HepG2 (cell line): ENCODE data around the gene INTS1. TPM values are rescaled to one million over a fixed set of nuclear protein-coding genes. Genes with fewer than 3 reads are reported as not detected.

Source experiments
- EP300 ChIP-seq, 3 experiments: sonication (generic) in 1 of 3; formaldehyde crosslinking in 1 of 3; IDR thresholded peaks; 2 replicates each; pipeline versions ENCODE4 v1.5.1 to v1.6.1; 2011 to 2020; ENCODE audit warnings: low read depth in 2 of 3, low read length in 2 of 3, borderline replicate concordance in 1 of 3, improper control_type of control experiment in 1 of 3, mild to moderate bottlenecking in 1 of 3, missing genetic modification reagents in 1 of 3, moderate library complexity in 1 of 3
- KAT8 ChIP-seq: IDR thresholded peaks from 2 replicates; pipeline ENCODE4 v1.6.1; 2016; ENCODE audit warnings: missing genetic modification reagents, missing compliant biosample characterization
- LCORL ChIP-seq, 2 experiments: fragments of 450-650 bp in 1 of 2; sonication (generic) in 1 of 2; formaldehyde crosslinking in 1 of 2; IDR thresholded peaks; 2 replicates each; pipeline versions ENCODE4 v1.5.0 to v1.6.1; 2017 to 2020; ENCODE audit warnings: antibody characterized with exemption in 1 of 2, missing genetic modification reagents in 1 of 2
- MED13 ChIP-seq: sonication (generic); formaldehyde crosslinking; IDR thresholded peaks from 2 replicates; pipeline ENCODE4 v1.5.0; 2020; ENCODE audit warnings: missing genetic modification reagents
- MLXIP ChIP-seq: sonication (generic); formaldehyde crosslinking; IDR thresholded peaks from 2 replicates; pipeline ENCODE4 v1.9.0; 2021; ENCODE audit warnings: missing genetic modification reagents, borderline replicate concordance
- PHF20 ChIP-seq: sonication (generic); formaldehyde crosslinking; IDR thresholded peaks from 2 replicates; pipeline ENCODE4 v1.5.0; 2020; ENCODE audit warnings: mild to moderate bottlenecking, missing genetic modification reagents
- PLSCR1 ChIP-seq: sonication (generic); formaldehyde crosslinking; IDR thresholded peaks from 2 replicates; pipeline ENCODE4 v1.5.0; 2020; ENCODE audit warnings: missing genetic modification reagents, mild to moderate bottlenecking, borderline replicate concordance
- PRDM15 ChIP-seq: sonication (generic); formaldehyde crosslinking; IDR thresholded peaks from 2 replicates; pipeline ENCODE4 v1.4.0; 2020; ENCODE audit warnings: missing genetic modification reagents
- THAP11 ChIP-seq: IDR thresholded peaks from 2 replicates; pipeline ENCODE4 v1.6.1; 2016; ENCODE audit warnings: missing biosample characterization, missing genetic modification reagents
- USF2 ChIP-seq, 2 experiments: sonication (generic) in 1 of 2; formaldehyde crosslinking in 1 of 2; IDR thresholded peaks; 2 replicates each; pipeline versions ENCODE4 v1.5.1 to v1.6.1; 2011 to 2020; ENCODE audit warnings: borderline replicate concordance in 1 of 2, low read depth in 1 of 2, low read length in 1 of 2, mild to moderate bottlenecking in 1 of 2, missing genetic modification reagents in 1 of 2, moderate library complexity in 1 of 2
- ZBTB2 ChIP-seq: sonication (generic); formaldehyde crosslinking; IDR thresholded peaks from 2 replicates; pipeline ENCODE4 v1.8.0; 2022; ENCODE audit warnings: low read depth, missing genetic modification reagents
- ZFAT ChIP-seq: sonication (generic); formaldehyde crosslinking; conservative IDR thresholded peaks from 2 replicates; pipeline ENCODE4 v1.8.1; 2023; ENCODE audit warnings: missing genetic modification reagents, inconsistent platforms
- ZNF432 ChIP-seq: sonication (generic); formaldehyde crosslinking; IDR thresholded peaks from 2 replicates; pipeline ENCODE4 v1.5.0; 2020; ENCODE audit warnings: missing genetic modification reagents, mild to moderate bottlenecking, borderline replicate concordance
- ZNF761 ChIP-seq: sonication (generic); formaldehyde crosslinking; conservative IDR thresholded peaks from 2 replicates; pipeline ENCODE4 v1.4.0; 2020; ENCODE audit warnings: mild to moderate bottlenecking, missing genetic modification reagents
- polyA plus RNA-seq, 8 experiments: library from polyadenylated mRNA; depleted of rRNA in 3 of 8; stranded (reverse) in 7 of 8; unstranded in 1 of 8; fragments of >200 nt; fragmentation: Illumina TruSeq in 4 of 8; extraction: Trizol in 4 of 8; gene quantifications; 2 replicates each; pipeline versions ENCODE4 v1.2.1 to v1.2.3, GENCODE V29; 2011 to 2016; ENCODE audit warnings: low read depth in 4 of 8, missing spikeins in 1 of 8, mixed read lengths in 1 of 8; ENCODE audit not compliant: insufficient read depth in 1 of 8
- total RNA-seq, 5 experiments: library from RNA; depleted of rRNA; stranded (reverse); fragments of >200 nt; fragmentation: Illumina TruSeq; extraction: Trizol; gene quantifications; 2 replicates each; pipeline ENCODE4 v1.2.3, GENCODE V29; 2016; ENCODE audit warnings: low read depth in 1 of 5

Gene INTS1
- total and polyA plus RNA-seq, 2 of the 13 experiments (the other 11 are each of a cell fraction or from before 2014, with no cell fraction given), result 13.7 to 29.0 TPM

GRCh38 chr7:1425292-1426136 is 78.7 kb downstream of the INTS1 start (continued):
- peak; percentile 85 for TF ChIP-seq PRDM15 (CRISPR knock-in tag)
- peak; percentile 90 for TF ChIP-seq USF2 (IDR thresholded peaks at IDR 0.05; ENCODE audit: low read depth, low read length)
- peak; percentile 97; the same call in 1 of the 2 replicates for TF ChIP-seq USF2 (CRISPR knock-in tag; IDR thresholded peaks at IDR 0.05; ENCODE audit: borderline replicate concordance)
- no peak for TF ChIP-seq MED13 (CRISPR knock-in tag)
- TF ChIP-seq ZNF432 (CRISPR knock-in tag), result no peak
- TF ChIP-seq ZBTB2 (CRISPR knock-in tag), result no peak
- TF ChIP-seq EP300 (IDR thresholded peaks at IDR 0.05; ENCODE audit: low read depth in 2 of 2, low read length in 2 of 2), result no peak
- TF ChIP-seq EP300 (CRISPR knock-in tag; IDR thresholded peaks at IDR 0.05; ENCODE audit: borderline replicate concordance), result no peak
- TF ChIP-seq LCORL (IDR thresholded peaks at IDR 0.05), result no peak
- 0 out of 2 replicates have a peak, but pooled peaks have one; percentile 49 for TF ChIP-seq LCORL (CRISPR knock-in tag; IDR thresholded peaks at IDR 0.05)
- peak; percentile 99 for TF ChIP-seq THAP11 (CRISPR knock-in tag)
- no peak for TF ChIP-seq ZNF761 (CRISPR knock-in tag)
- TF ChIP-seq PLSCR1 (CRISPR knock-in tag), result no peak
- TF ChIP-seq KAT8 (CRISPR knock-in tag), result 0 out of 2 replicates have a peak, but pooled peaks have one; percentile 37
- no peak for TF ChIP-seq MLXIP (CRISPR knock-in tag)
- peak; percentile 24; the same call in 1 of the 2 replicates for TF ChIP-seq PHF20
- TF ChIP-seq ZFAT (CRISPR knock-in tag), result no peak
